Smooth muscle cell (in vitro differentiated cells): ENCODE measurements around the gene PRSS56. TPM values are rescaled to one million over a fixed set of nuclear protein-coding genes. Genes with fewer than 3 reads are reported as not detected.

Experiments used
- DNase-seq: peaks from one replicate; lab custom pipeline; 2025; ENCODE audit not compliant: unreplicated experiment; lab: John Stamatoyannopoulos, UW
- H2AFZ ChIP-seq: fragments of 200-600 bp; sonication (generic); 2 replicates; pipeline ENCODE4 v1.6.0; 2016; ENCODE audit warnings: antibody characterized with exemption, low read depth, mild to moderate bottlenecking
- H3F3A ChIP-seq: fragments of 200-600 bp; sonication (generic); 2 replicates; pipeline ENCODE4 v1.6.0; 2017; ENCODE audit warnings: antibody characterized with exemption, low read depth
- H3K27ac ChIP-seq: fragments of 200-600 bp; sonication (generic); 2 replicates; pipeline ENCODE4 v1.5.1; 2016; ENCODE audit warnings: low read depth, mild to moderate bottlenecking
- H3K27me3 ChIP-seq: fragments of 200-600 bp; sonication (generic); 2 replicates; pipeline ENCODE4 v1.6.1; 2016; ENCODE audit warnings: low read depth, mild to moderate bottlenecking
- H3K36me3 ChIP-seq: fragments of 200-600 bp; sonication (generic); 2 replicates; pipeline ENCODE4 v1.5.1; 2016; ENCODE audit warnings: low read depth
- H3K4me1 ChIP-seq: fragments of 200-600 bp; sonication (generic); 2 replicates; pipeline ENCODE4 v1.5.1; 2016; ENCODE audit warnings: low read depth
- H3K4me2 ChIP-seq: fragments of 200-600 bp; sonication (generic); 2 replicates; pipeline ENCODE4 v1.6.0; 2016; ENCODE audit warnings: mild to moderate bottlenecking
- H3K4me3 ChIP-seq: fragments of 200-600 bp; sonication (generic); 2 replicates; pipeline ENCODE4 v1.5.1; 2016; ENCODE audit warnings: mild to moderate bottlenecking
- H3K79me2 ChIP-seq: fragments of 200-600 bp; sonication (generic); 2 replicates; pipeline ENCODE4 v1.6.0; 2016; ENCODE audit warnings: low read depth, mild to moderate bottlenecking
- H3K9ac ChIP-seq: fragments of 200-600 bp; sonication (generic); 2 replicates; pipeline ENCODE4 v1.6.0; 2016; ENCODE audit warnings: low read depth
- H3K9me3 ChIP-seq: fragments of 200-600 bp; sonication (generic); replicated peaks from 2 replicates; pipeline ENCODE4 v1.5.1; 2016; ENCODE audit warnings: low read depth
- H4K20me1 ChIP-seq: fragments of 200-600 bp; sonication (generic); 2 replicates; pipeline ENCODE4 v1.6.0; 2016; ENCODE audit warnings: low read depth
- WGBS: methylation state at CpG from one replicate; pipeline ENCODE4 v1.1.7; 2016; ENCODE audit warnings: low lambda C conversion rate; 5-methylcytosine and 5-hydroxymethylcytosine counted together
- polyA plus RNA-seq: library from polyadenylated mRNA; unstranded; fragments of >200 nt; fragmentation: Nextera tagmentation; extraction: Ambion mirVana; gene quantifications from 2 replicates; pipeline ENCODE4 v1.2.1, GENCODE V29; 2016
- total RNA-seq: library from RNA; depleted of rRNA; stranded (reverse); fragments of >200 nt; gene quantifications from 2 replicates; pipeline ENCODE4 v1.2.3, GENCODE V29; 2014
- TF ChIP-seq, protein P1 (sequence below): fragments of 200-600 bp; sonication (generic); IDR thresholded peaks from 2 replicates; pipeline ENCODE4 v1.5.1; 2017; ENCODE audit warnings: borderline replicate concordance, mild to moderate bottlenecking, antibody characterized with exemption; ENCODE audit not compliant: insufficient read depth, poor library complexity, severe bottlenecking

The PRSS56 gene
- total and polyA plus RNA-seq, 2 experiments from 2014 or later = not detected

- no peaks in the 10 kb centered on the region for H3F3A ChIP-seq
- no peak overlapping the region for H3K4me3 ChIP-seq
- DNase-seq = no peak
- H3K27me3 ChIP-seq = peaks cover 44% of the 10 kb centered on the region
- no peaks in the 10 kb centered on the region for H3K79me2 ChIP-seq
- H3K4me1 ChIP-seq = peaks cover 4% of the 10 kb centered on the region
- no peaks in the 10 kb centered on the region for H4K20me1 ChIP-seq
- no peak overlapping the region for H3K4me2 ChIP-seq
- no peak overlapping the region for H3K27ac ChIP-seq
- no peak overlapping the region for H3K9ac ChIP-seq
- no peaks in the 10 kb centered on the region for H3K36me3 ChIP-seq
- 77% methylated on average over 6 of the region's 6 CpGs for WGBS
- H2AFZ ChIP-seq = no peak overlapping the region
- TF ChIP-seq, protein P1, sequence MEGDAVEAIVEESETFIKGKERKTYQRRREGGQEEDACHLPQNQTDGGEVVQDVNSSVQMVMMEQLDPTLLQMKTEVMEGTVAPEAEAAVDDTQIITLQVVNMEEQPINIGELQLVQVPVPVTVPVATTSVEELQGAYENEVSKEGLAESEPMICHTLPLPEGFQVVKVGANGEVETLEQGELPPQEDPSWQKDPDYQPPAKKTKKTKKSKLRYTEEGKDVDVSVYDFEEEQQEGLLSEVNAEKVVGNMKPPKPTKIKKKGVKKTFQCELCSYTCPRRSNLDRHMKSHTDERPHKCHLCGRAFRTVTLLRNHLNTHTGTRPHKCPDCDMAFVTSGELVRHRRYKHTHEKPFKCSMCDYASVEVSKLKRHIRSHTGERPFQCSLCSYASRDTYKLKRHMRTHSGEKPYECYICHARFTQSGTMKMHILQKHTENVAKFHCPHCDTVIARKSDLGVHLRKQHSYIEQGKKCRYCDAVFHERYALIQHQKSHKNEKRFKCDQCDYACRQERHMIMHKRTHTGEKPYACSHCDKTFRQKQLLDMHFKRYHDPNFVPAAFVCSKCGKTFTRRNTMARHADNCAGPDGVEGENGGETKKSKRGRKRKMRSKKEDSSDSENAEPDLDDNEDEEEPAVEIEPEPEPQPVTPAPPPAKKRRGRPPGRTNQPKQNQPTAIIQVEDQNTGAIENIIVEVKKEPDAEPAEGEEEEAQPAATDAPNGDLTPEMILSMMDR = no peak
- no peaks in the 10 kb centered on the region for H3K9me3 ChIP-seq
Measured at GRCh38 chr2:232524771-232525170, 4.6 kb downstream of the PRSS56 start.

DNA sequence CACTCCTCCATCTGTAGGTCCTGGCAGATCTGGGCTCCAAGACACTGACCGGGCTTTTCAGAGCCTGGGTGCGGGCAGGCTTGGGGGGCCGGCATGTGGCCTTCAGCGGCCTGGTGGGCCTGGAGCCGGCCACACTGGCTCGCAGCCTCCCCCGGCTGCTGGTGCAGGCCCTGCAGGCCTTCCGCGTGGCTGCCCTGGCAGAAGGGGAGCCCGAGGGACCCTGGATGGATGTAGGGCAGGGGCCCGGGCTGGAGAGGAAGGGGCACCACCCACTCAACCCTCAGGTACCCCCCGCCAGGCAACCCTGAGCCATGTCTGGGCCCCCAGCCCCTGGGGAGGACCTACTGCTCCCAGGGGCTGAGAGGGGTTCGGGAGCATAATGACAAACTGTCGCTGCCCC is 5.0 kb downstream of the PRSS56 start:
- no peak for DNase-seq
- peaks cover 41% of the 10 kb centered on the region for H3K27me3 ChIP-seq
- peaks cover 4% of the 10 kb centered on the region for H3K4me1 ChIP-seq
- 90% methylated on average over 13 of the region's 14 CpGs for WGBS
- TF ChIP-seq, protein P1 = no peak
- H3F3A ChIP-seq = no peaks in the 10 kb centered on the region
- no peak overlapping the region for H3K9ac ChIP-seq
- H3K9me3 ChIP-seq = no peaks in the 10 kb centered on the region
- no peaks in the 10 kb centered on the region for H3K36me3 ChIP-seq
- no peak overlapping the region for H3K27ac ChIP-seq
- no peaks in the 10 kb centered on the region for H3K79me2 ChIP-seq
- no peak overlapping the region for H3K4me3 ChIP-seq
- no peaks in the 10 kb centered on the region for H4K20me1 ChIP-seq
- H2AFZ ChIP-seq = no peak overlapping the region
- no peak overlapping the region for H3K4me2 ChIP-seq

DNA sequence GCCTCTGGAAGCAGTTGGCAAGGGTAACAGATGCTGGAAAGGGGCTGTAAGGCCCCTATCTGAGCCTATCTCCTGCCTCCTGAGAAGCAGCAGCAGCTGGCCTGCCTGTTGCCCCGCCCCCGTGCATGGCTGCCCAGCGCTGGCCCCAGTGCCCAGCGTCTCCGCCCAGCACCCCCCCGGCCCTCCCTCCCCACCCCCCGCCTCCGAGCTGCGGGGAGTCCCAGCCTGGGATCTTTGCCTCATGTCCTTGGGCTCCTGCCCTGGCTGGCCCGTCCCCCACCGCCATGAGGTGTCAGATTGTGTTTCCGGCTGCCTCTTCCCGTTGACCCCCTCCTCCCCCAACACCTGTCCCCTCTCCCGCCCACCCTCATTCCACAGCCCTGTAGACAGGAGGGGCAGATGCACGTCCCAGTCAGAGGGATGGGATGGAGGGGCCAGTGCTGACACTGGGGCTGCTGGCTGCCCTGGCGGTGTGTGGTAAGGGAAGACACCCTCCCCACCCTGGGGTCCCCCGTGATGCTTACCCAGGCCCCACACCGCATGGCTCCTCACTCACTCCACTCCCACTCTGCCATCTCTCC is 5.7 kb downstream of the PRSS56 start, which contains the start of gene CHRND:
Gene CHRND (plus strand): TSS at position 370 of the 581 bp plus-strand sequence. CDS start 56 bp downstream, at position 426.
- Histone ChIP-seq H3K36me3 (no peaks in the 10 kb centered on the region), H4K20me1 (no peaks in the 10 kb centered on the region), H3K4me2 (no peak within 1 kb of the TSS), H3K4me3 (no peak within 1 kb of the TSS), H3K4me1 (peaks cover 4% of the 10 kb centered on the region), H3K27ac (no peak within 1 kb of the TSS), H3K9ac (no peak within 1 kb of the TSS), H2AFZ (no peak within 1 kb of the TSS), H3F3A (no peaks in the 10 kb centered on the region), H3K9me3 (no peaks in the 10 kb centered on the region), H3K79me2 (no peaks in the 10 kb centered on the region), H3K27me3 (peaks cover 35% of the 10 kb centered on the region)
- 64% methylated on average over 14 of the region's 18 CpGs for WGBS
- no peak for DNase-seq
- TF ChIP-seq, protein P1 = no peak

- no peak overlapping the region for H3K4me2 ChIP-seq
- H3K27ac ChIP-seq = no peak overlapping the region
- H3K79me2 ChIP-seq = no peaks in the 10 kb centered on the region
- no peak overlapping the region for H2AFZ ChIP-seq
- H3K4me1 ChIP-seq = peaks cover 4% of the 10 kb centered on the region
- H3F3A ChIP-seq = no peaks in the 10 kb centered on the region
- TF ChIP-seq, protein P1 = no peak
- DNase-seq = no peak
- H3K27me3 ChIP-seq = peaks cover 29% of the 10 kb centered on the region
- no peaks in the 10 kb centered on the region for H4K20me1 ChIP-seq
- WGBS = 85% methylated on average over 13 of the region's 13 CpGs
- H3K36me3 ChIP-seq = no peaks in the 10 kb centered on the region
- H3K4me3 ChIP-seq = no peak overlapping the region
- no peak overlapping the region for H3K9ac ChIP-seq
- no peaks in the 10 kb centered on the region for H3K9me3 ChIP-seq
Measured at GRCh38 chr2:232526372-232526941, 6.3 kb downstream of the PRSS56 start.
